Osteoblast (primary cell): ENCODE results near the gene RFC4. TPM values are rescaled to one million over a fixed set of nuclear protein-coding genes. Genes with fewer than 3 reads are reported as not detected.

Experiments used
- DNase-seq: peaks from one replicate; pipeline ENCODE4 v3.0.0; 2011; ENCODE audit warnings: low spot score, mixed read lengths; ENCODE audit not compliant: insufficient read length; ENCODE audit errors: missing footprints
- H2AFZ ChIP-seq: 2 replicates; pipeline ENCODE4 v1.6.0; 2011; ENCODE audit warnings: mild to moderate bottlenecking, low read length
- H3K27ac ChIP-seq: 2 replicates; pipeline ENCODE4 v1.5.1; 2011; ENCODE audit warnings: mild to moderate bottlenecking, low read depth, low read length, moderate library complexity
- H3K27me3 ChIP-seq: 2 replicates; pipeline ENCODE4 v1.6.0; 2012; ENCODE audit warnings: mild to moderate bottlenecking, control low read depth, inconsistent platforms, low read length, moderate library complexity; ENCODE audit not compliant: insufficient read depth
- H3K36me3 ChIP-seq: 2 replicates; pipeline ENCODE4 v1.5.1; 2011; ENCODE audit warnings: mild to moderate bottlenecking, low read length, control low read depth, moderate library complexity; ENCODE audit not compliant: insufficient read depth
- H3K4me1 ChIP-seq: 2 replicates; pipeline ENCODE4 v1.5.1; 2011; ENCODE audit warnings: mild to moderate bottlenecking, low read length, control low read depth, moderate library complexity; ENCODE audit not compliant: insufficient read depth
- H3K4me2 ChIP-seq: 2 replicates; pipeline ENCODE4 v1.6.0; 2011; ENCODE audit warnings: mild to moderate bottlenecking, low read length; ENCODE audit not compliant: insufficient read depth
- H3K4me3 ChIP-seq: fragments of 200-600 bp; sonication (generic); 3 replicates; pipeline ENCODE4 v1.5.1; 2012; ENCODE audit warnings: mild to moderate bottlenecking, low read length, inconsistent platforms; ENCODE audit not compliant: insufficient read depth
- H3K79me2 ChIP-seq: 2 replicates; pipeline ENCODE4 v1.6.0; 2012; ENCODE audit warnings: mild to moderate bottlenecking, low read length, control low read depth, inconsistent platforms; ENCODE audit not compliant: insufficient read depth
- H3K9me3 ChIP-seq: 2 replicates; pipeline ENCODE4 v1.5.1; 2011; ENCODE audit warnings: low read depth, low read length, control low read depth
- H4K20me1 ChIP-seq: 2 replicates; pipeline ENCODE4 v1.6.0; 2012; ENCODE audit warnings: mild to moderate bottlenecking, low read length, control low read depth; ENCODE audit not compliant: insufficient read depth
- CTCF ChIP-seq: IDR thresholded peaks from 2 replicates; pipeline ENCODE4 v1.5.1; 2011; ENCODE audit warnings: mild to moderate bottlenecking, low read depth, low read length, moderate library complexity; ENCODE audit errors: extremely low read depth
- total RNA-seq: library from RNA; depleted of rRNA; stranded (reverse); fragments of >200 nt; gene quantifications from 2 replicates; pipeline ENCODE4 v1.2.3, GENCODE V29; 2012

The RFC4 gene
- total RNA-seq, 1 donor: 18.1 TPM

- DNase-seq: no peak
- Histone ChIP-seq H3K79me2 (peaks cover 42% of the 10 kb centered on the region), H3K27me3 (no peaks in the 10 kb centered on the region), H3K4me3 (peak overlapping the region; percentile 100), H3K9me3 (no peaks in the 10 kb centered on the region), H3K27ac (peak overlapping the region; percentile 100), H2AFZ (peak overlapping the region; percentile 99), H4K20me1 (peaks cover 41% of the 10 kb centered on the region), H3K4me2 (peak overlapping the region; percentile 73), H3K4me1 (peaks cover 29% of the 10 kb centered on the region), H3K36me3 (peaks cover 36% of the 10 kb centered on the region)
- no peak for TF ChIP-seq CTCF
These were observed 23.7 kb downstream of the RFC4 start for GRCh38 chr3:186782542-186783057.

GRCh38 chr3:186779204-186779603 is 27.1 kb downstream of the RFC4 start:
- peaks cover 4% of the 10 kb centered on the region for H3K4me1 ChIP-seq
- DNase-seq: no peak
- no peaks in the 10 kb centered on the region for H3K27me3 ChIP-seq
- H3K4me2 ChIP-seq: no peak overlapping the region
- H3K27ac ChIP-seq: no peak overlapping the region
- H3K9me3 ChIP-seq: no peaks in the 10 kb centered on the region
- H3K4me3 ChIP-seq: no peak overlapping the region
- H3K36me3 ChIP-seq: peaks cover 2% of the 10 kb centered on the region
- no peak overlapping the region for H2AFZ ChIP-seq
- H4K20me1 ChIP-seq: peaks cover 7% of the 10 kb centered on the region
- TF ChIP-seq CTCF: no peak
- H3K79me2 ChIP-seq: peaks cover 8% of the 10 kb centered on the region

DNA sequence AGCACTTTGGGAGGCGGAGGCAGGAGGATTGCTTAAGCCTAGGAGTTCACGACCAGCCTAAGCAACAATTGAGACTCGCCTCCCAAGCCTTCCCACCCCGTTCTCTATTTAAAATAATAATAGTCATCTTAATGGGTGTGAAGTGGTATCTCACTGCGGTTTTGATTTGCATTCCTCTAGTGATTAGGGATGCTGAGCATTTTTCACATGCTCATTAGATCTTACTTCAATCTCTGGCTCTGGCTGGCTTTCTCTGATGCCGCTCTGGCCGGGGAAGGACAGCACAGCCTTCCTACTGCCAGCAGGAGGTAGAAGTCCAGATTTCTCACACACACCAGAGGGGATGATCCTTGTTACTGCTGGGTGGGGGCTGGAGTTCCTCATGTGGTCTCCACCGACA is 30.3 kb downstream of the RFC4 start:
- Histone ChIP-seq H3K9me3 (no peaks in the 10 kb centered on the region), H3K27me3 (no peaks in the 10 kb centered on the region), H3K4me2 (no peak overlapping the region), H3K27ac (no peak overlapping the region), H2AFZ (peak overlapping the region; percentile 31), H3K4me1 (peaks cover 9% of the 10 kb centered on the region), H3K36me3 (no peaks in the 10 kb centered on the region), H3K79me2 (no peaks in the 10 kb centered on the region), H4K20me1 (no peaks in the 10 kb centered on the region), H3K4me3 (no peak overlapping the region)
- peak; percentile 41 for DNase-seq
- TF ChIP-seq CTCF: no peak

- Histone ChIP-seq H3K4me2 (peak overlapping the region; percentile 87), H2AFZ (peak overlapping the region; percentile 90), H3K79me2 (no peaks in the 10 kb centered on the region), H3K4me1 (peaks cover 9% of the 10 kb centered on the region), H3K9me3 (no peaks in the 10 kb centered on the region), H3K4me3 (peak overlapping the region; percentile 74), H3K36me3 (no peaks in the 10 kb centered on the region), H3K27ac (no peak overlapping the region), H4K20me1 (no peaks in the 10 kb centered on the region), H3K27me3 (no peaks in the 10 kb centered on the region)
- DNase-seq: peak; percentile 88
- TF ChIP-seq CTCF: no peak
These were observed 33.4 kb downstream of the RFC4 start for GRCh38 chr3:186772701-186773417.
